MG63 (cell line): Measurements from ENCODE around the gene NXN. TPM values are rescaled to one million over a fixed set of nuclear protein-coding genes. Genes with fewer than 3 reads are reported as not detected.
"Not testable (repeated sequence)": the region's sequence is repeated elsewhere in the genome, so short reads cannot be mapped to it uniquely, and the experiment has no call there.

Experiments used
- DNase-seq: peaks from one replicate; pipeline ENCODE4 v3.0.0-alpha.2; 2020
- H3K27me3 ChIP-seq: fragments of 250-450 bp; sonication (Bioruptor Pico); 2 replicates; pipeline ENCODE4 v1.5.1; 2020; ENCODE audit warnings: mild to moderate bottlenecking, moderate library complexity
- H3K36me3 ChIP-seq: fragments of 250-450 bp; sonication (Bioruptor Pico); 2 replicates; pipeline ENCODE4 v1.5.1; 2020; ENCODE audit warnings: mild to moderate bottlenecking, moderate library complexity
- H3K4me3 ChIP-seq: fragments of 250-450 bp; sonication (Bioruptor Pico); 2 replicates; pipeline ENCODE4 v1.5.1; 2020; ENCODE audit warnings: mild to moderate bottlenecking, moderate library complexity
- H3K9me3 ChIP-seq: fragments of 250-450 bp; sonication (Bioruptor Pico); 2 replicates; pipeline ENCODE4 v1.5.1; 2020; ENCODE audit warnings: mild to moderate bottlenecking, moderate library complexity
- total RNA-seq: library from RNA; depleted of rRNA; stranded (reverse); fragments of >200 nt; shearing (Covaris generic); gene quantifications from 2 replicates; pipeline ENCODE4 v1.2.3, GENCODE V29; 2014; ENCODE audit warnings: low replicate concordance

The NXN gene
- total RNA-seq, 1 experiment from 2014 or later = 100 TPM

GRCh38 chr17:951325-952132, 28.0 kb downstream of the NXN start:
- Histone ChIP-seq H3K4me3 (no peak overlapping the region), H3K9me3 (no peaks in the 10 kb centered on the region), H3K36me3 (peaks cover 3% of the 10 kb centered on the region; the same call in 1 of the 2 replicates), H3K27me3 (no peaks in the 10 kb centered on the region)
- DNase-seq = peak; percentile 84

GRCh38 chr17:949623-950303, 29.8 kb downstream of the NXN start:
- DNase-seq = no peak
- Histone ChIP-seq H3K4me3 (no peak overlapping the region), H3K27me3 (no peaks in the 10 kb centered on the region), H3K36me3 (peaks cover 3% of the 10 kb centered on the region), H3K9me3 (no peaks in the 10 kb centered on the region)

GRCh38 chr17:948284-948852, 31.2 kb downstream of the NXN start:
- Histone ChIP-seq H3K9me3 (no peaks in the 10 kb centered on the region), H3K36me3 (peaks cover 3% of the 10 kb centered on the region), H3K27me3 (no peaks in the 10 kb centered on the region), H3K4me3 (no peak overlapping the region)
- peak; percentile 50 for DNase-seq

GRCh38 chr17:946510-947236, 32.9 kb downstream of the NXN start:
- H3K36me3 ChIP-seq = peaks cover 3% of the 10 kb centered on the region
- H3K9me3 ChIP-seq = no peaks in the 10 kb centered on the region
- H3K27me3 ChIP-seq = no peaks in the 10 kb centered on the region
- DNase-seq = no peak
- H3K4me3 ChIP-seq = no peak overlapping the region

GRCh38 chr17:945672-946071, 33.9 kb downstream of the NXN start:
- Histone ChIP-seq H3K4me3 (no peak overlapping the region), H3K9me3 (no peaks in the 10 kb centered on the region), H3K36me3 (peaks cover 3% of the 10 kb centered on the region), H3K27me3 (no peaks in the 10 kb centered on the region)
- DNase-seq = no peak

GRCh38 chr17:944266-944826, 35.2 kb downstream of the NXN start:
- no peaks in the 10 kb centered on the region for H3K27me3 ChIP-seq
- H3K4me3 ChIP-seq = no peak overlapping the region
- DNase-seq = no peak
- H3K36me3 ChIP-seq = peaks cover 3% of the 10 kb centered on the region
- H3K9me3 ChIP-seq = no peaks in the 10 kb centered on the region

- Histone ChIP-seq H3K4me3 (no peak overlapping the region), H3K36me3 (peaks cover 21% of the 10 kb centered on the region), H3K9me3 (no peaks in the 10 kb centered on the region), H3K27me3 (no peaks in the 10 kb centered on the region)
- DNase-seq = no peak
These were observed 44.1 kb downstream of the NXN start for GRCh38 chr17:935485-935884.

- Histone ChIP-seq H3K27me3 (no peaks in the 10 kb centered on the region), H3K4me3 (no peak overlapping the region), H3K36me3 (peaks cover 37% of the 10 kb centered on the region), H3K9me3 (no peaks in the 10 kb centered on the region)
- peak; percentile 87 for DNase-seq
These were observed 46.1 kb downstream of the NXN start for GRCh38 chr17:933312-934073.

GRCh38 chr17:930258-930657, 49.3 kb downstream of the NXN start:
- Histone ChIP-seq H3K4me3 (no peak overlapping the region), H3K9me3 (no peaks in the 10 kb centered on the region), H3K36me3 (peaks cover 40% of the 10 kb centered on the region), H3K27me3 (no peaks in the 10 kb centered on the region)
- no peak for DNase-seq

GRCh38 chr17:929586-929985, 50.0 kb downstream of the NXN start:
- H3K9me3 ChIP-seq = no peaks in the 10 kb centered on the region
- peaks cover 39% of the 10 kb centered on the region for H3K36me3 ChIP-seq
- no peak for DNase-seq
- no peaks in the 10 kb centered on the region for H3K27me3 ChIP-seq
- H3K4me3 ChIP-seq = no peak overlapping the region

- Histone ChIP-seq H3K27me3 (no peaks in the 10 kb centered on the region), H3K36me3 (peaks cover 42% of the 10 kb centered on the region), H3K4me3 (no peak overlapping the region), H3K9me3 (no peaks in the 10 kb centered on the region)
- peak; percentile 89 for DNase-seq
These were observed 51.7 kb downstream of the NXN start for GRCh38 chr17:927611-928461.

GRCh38 chr17:925817-926216, 53.8 kb downstream of the NXN start:
- peaks cover 37% of the 10 kb centered on the region for H3K36me3 ChIP-seq
- no peak overlapping the region for H3K4me3 ChIP-seq
- no peaks in the 10 kb centered on the region for H3K27me3 ChIP-seq
- no peak for DNase-seq
- no peaks in the 10 kb centered on the region for H3K9me3 ChIP-seq

GRCh38 chr17:924711-925475, 54.7 kb downstream of the NXN start:
- Histone ChIP-seq H3K27me3 (no peaks in the 10 kb centered on the region), H3K36me3 (peaks cover 33% of the 10 kb centered on the region), H3K9me3 (no peaks in the 10 kb centered on the region), H3K4me3 (no peak overlapping the region)
- DNase-seq = no peak

GRCh38 chr17:924306-924705, 55.3 kb downstream of the NXN start:
- not testable (repeated sequence) for H3K4me3 ChIP-seq, H3K27me3 ChIP-seq, H3K9me3 ChIP-seq, DNase-seq
- H3K36me3 ChIP-seq = peaks cover 29% of the 10 kb centered on the region

- Histone ChIP-seq H3K4me3 (no peak overlapping the region), H3K27me3 (no peaks in the 10 kb centered on the region), H3K36me3 (peaks cover 22% of the 10 kb centered on the region), H3K9me3 (no peaks in the 10 kb centered on the region)
- DNase-seq = no peak
These were observed 55.9 kb downstream of the NXN start for GRCh38 chr17:923633-924032.
